Measurements from ENCODE around the gene OR4D2. TPM values are rescaled to one million over a fixed set of nuclear protein-coding genes. Genes with fewer than 3 reads are reported as not detected.

OR4D2 gene
- total and polyA plus RNA-seq, 2 of the 13 experiments (the other 11 are each of a cell fraction or from before 2014, with no cell fraction given) = not detected

- TF ChIP-seq RXRA (CRISPR knock-in tag; IDR thresholded peaks at IDR 0.05) (peak; percentile 74; the same call in 1 of the 2 replicates), ZNF232 (CRISPR knock-in tag; IDR thresholded peaks at IDR 0.05; ENCODE audit: borderline replicate concordance) (peak; percentile 93), SIX4 (CRISPR knock-in tag; IDR thresholded peaks at IDR 0.05) (peak; percentile 75), RORA (CRISPR knock-in tag; IDR thresholded peaks at IDR 0.05) (no peak), THYN1 (CRISPR knock-in tag; IDR thresholded peaks at IDR 0.05; ENCODE audit: borderline replicate concordance, low read depth) (no peak), ZNF205 (CRISPR knock-in tag; IDR thresholded peaks at IDR 0.05) (peak; percentile 62; the same call in 1 of the 2 replicates), ZBTB33 (CRISPR knock-in tag; IDR thresholded peaks at IDR 0.05) (no peak; the same call in none of the 2 replicates), PRDM15 (CRISPR knock-in tag; IDR thresholded peaks at IDR 0.05) (peak; percentile 48), CERS6 (CRISPR knock-in tag; IDR thresholded peaks at IDR 0.05) (no peak), ZNF629 (CRISPR knock-in tag; conservative IDR thresholded peaks at IDR 0.05) (no peak; the same call in none of the 2 replicates), KLF9 (CRISPR knock-in tag; IDR thresholded peaks at IDR 0.05; ENCODE audit: low read depth) (peak; percentile 58; the same call in 1 of the 2 replicates), NFE2 (CRISPR knock-in tag; IDR thresholded peaks at IDR 0.05) (0 out of 2 replicates have a peak, but pooled peaks have one; percentile 23), KDM6A (CRISPR knock-in tag; IDR thresholded peaks at IDR 0.05; ENCODE audit: low read depth) (0 out of 2 replicates have a peak, but pooled peaks have one; percentile 8), ZNF18 (CRISPR knock-in tag; IDR thresholded peaks at IDR 0.05; ENCODE audit: insufficient replicate concordance) (no peak), ZNF562 (CRISPR knock-in tag; IDR thresholded peaks at IDR 0.05; ENCODE audit: borderline replicate concordance) (no peak), ZNF275 (CRISPR knock-in tag; IDR thresholded peaks at IDR 0.05; ENCODE audit: borderline replicate concordance) (0 out of 2 replicates have a peak, but pooled peaks have one; percentile 40), U2AF1 (optimal IDR thresholded peaks at IDR 0.05; ENCODE audit: low read depth, low read length) (no peak), ZKSCAN5 (CRISPR knock-in tag; IDR thresholded peaks at IDR 0.05) (no peak; the same call in 1 of the 2 replicates), ONECUT2 (CRISPR knock-in tag; IDR thresholded peaks at IDR 0.05) (peak; percentile 39; the same call in 1 of the 2 replicates), ELF1 (CRISPR knock-in tag; IDR thresholded peaks at IDR 0.05) (peak; percentile 82)
Observed at GRCh38 chr17:58219007-58219788, 52.4 kb downstream of the OR4D2 start, which contains the start of gene MKS1 (continued).

Measured in HepG2 (cell line).